Left ventricle myocardium inferior (tissue), 1 donor: ENCODE measurements around the gene RBM7. TPM values are rescaled to one million over a fixed set of nuclear protein-coding genes. Genes with fewer than 3 reads are reported as not detected.

Experiments
- DNase-seq: peaks from one replicate; pipeline ENCODE4 v3.0.0-alpha.2; 2020
- H3K27ac ChIP-seq: fragments of 200-600 bp; replicated peaks from 2 replicates; pipeline ENCODE4 v1.8.0; 2021
- H3K27me3 ChIP-seq: fragments of 200-600 bp; 2 replicates; pipeline ENCODE4 v1.8.0; 2021; ENCODE audit warnings: low read depth
- H3K36me3 ChIP-seq: fragments of 200-600 bp; 2 replicates; pipeline ENCODE4 v1.8.0; 2021
- H3K4me1 ChIP-seq: fragments of 200-600 bp; 2 replicates; pipeline ENCODE4 v1.8.0; 2021
- H3K4me3 ChIP-seq: fragments of 200-600 bp; 2 replicates; pipeline ENCODE4 v1.8.0; 2021; ENCODE audit warnings: mild to moderate bottlenecking, moderate library complexity
- H3K9me3 ChIP-seq: fragments of 200-600 bp; replicated peaks from 2 replicates; pipeline ENCODE4 v1.8.0; 2021
- CTCF ChIP-seq: fragments of 200-600 bp; IDR thresholded peaks from 2 replicates; pipeline ENCODE4 v1.8.0; 2021; ENCODE audit warnings: antibody characterized with exemption, mild to moderate bottlenecking, borderline replicate concordance
- intact Hi-C: fragments of 100-400 bp; cut with micrococcal nuclease; formaldehyde crosslinking; loops from one replicate; pipeline ENCODE4 v1.11.0; 2022
- total RNA-seq: library from RNA; stranded (reverse); fragmentation: NEBNext Ultra II Directional; extraction: Animal tissue kit (Norgen Biotek cat#: 25700); gene quantifications from one replicate; pipeline ENCODE4 v1.2.1, GENCODE V29; 2021
- donor health status: DM: no; HTN: yes; CAD: no; lungs with severe emphysema.

The RBM7 gene
- total RNA-seq, 1 donor from 2014 or later: 20.9 TPM

DNA sequence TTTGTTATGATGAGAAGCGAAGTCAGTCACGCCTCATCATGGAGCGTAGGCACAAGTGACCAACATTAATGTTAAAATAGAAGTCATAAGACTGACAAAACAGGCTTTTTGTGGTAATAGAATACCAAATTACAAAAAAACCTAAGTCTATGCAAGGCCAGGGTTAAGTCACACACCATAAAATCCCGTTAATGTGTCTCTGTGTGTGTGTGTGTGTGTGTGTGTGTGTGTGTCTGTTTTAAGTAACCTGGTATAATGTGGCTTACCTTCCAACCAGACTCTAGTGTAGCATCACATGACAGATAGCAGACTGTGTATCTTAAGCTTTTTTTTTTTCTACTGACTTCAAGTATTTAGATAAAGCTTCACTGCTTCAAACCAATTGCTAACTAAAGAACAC, 38.1 kb upstream of the RBM7 start:
- no peaks in the 10 kb centered on the region for H3K4me1 ChIP-seq
- H3K27me3 ChIP-seq: no peaks in the 10 kb centered on the region
- TF ChIP-seq CTCF: no peak
- no peak overlapping the region for H3K4me3 ChIP-seq
- DNase-seq: no peak
- no peak overlapping the region for H3K27ac ChIP-seq
- intact Hi-C loops: no loop called here
- H3K36me3 ChIP-seq: no peaks in the 10 kb centered on the region
- peaks cover 10% of the 10 kb centered on the region for H3K9me3 ChIP-seq

DNA sequence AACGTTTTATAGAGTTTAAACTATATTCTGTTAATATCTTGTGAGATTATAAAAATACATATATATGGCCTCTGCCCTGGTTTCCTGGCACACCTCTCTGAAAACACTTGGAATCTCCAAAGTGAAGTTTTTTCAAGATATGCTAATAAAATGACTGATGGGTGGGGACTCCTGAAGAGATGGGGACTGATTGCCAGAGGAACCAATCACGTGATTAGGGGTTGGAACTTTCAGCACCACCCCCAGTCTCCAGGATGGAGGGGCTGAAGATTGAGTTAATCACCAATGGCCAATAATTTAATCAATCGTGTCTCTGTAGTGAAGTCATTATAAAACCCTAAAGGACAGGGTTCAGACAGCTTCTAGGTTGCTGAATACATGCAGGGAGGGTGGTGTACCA, 37.5 kb upstream of the RBM7 start:
- intact Hi-C loops: no loop called here
- no peaks in the 10 kb centered on the region for H3K36me3 ChIP-seq

GRCh38 chr11:114366331-114367243, 33.9 kb upstream of the RBM7 start:
- Histone ChIP-seq H3K4me3 (no peak overlapping the region), H3K9me3 (peaks cover 5% of the 10 kb centered on the region), H3K27me3 (peaks cover 14% of the 10 kb centered on the region), H3K4me1 (no peaks in the 10 kb centered on the region), H3K27ac (no peak overlapping the region), H3K36me3 (no peaks in the 10 kb centered on the region)
- no peak for DNase-seq
- TF ChIP-seq CTCF: no peak
- intact Hi-C loops: no loop called here

More for the DNA sequence above, 37.5 kb upstream of the RBM7 start:
- Histone ChIP-seq H3K27ac (no peak overlapping the region), H3K4me3 (no peak overlapping the region), H3K9me3 (peaks cover 10% of the 10 kb centered on the region), H3K4me1 (no peaks in the 10 kb centered on the region), H3K27me3 (peaks cover 6% of the 10 kb centered on the region)
- TF ChIP-seq CTCF: no peak
- DNase-seq: no peak

GRCh38 chr11:114367244-114367957, 33.1 kb upstream of the RBM7 start:
- no peak for DNase-seq
- Histone ChIP-seq H3K9me3 (no peaks in the 10 kb centered on the region), H3K27ac (no peak overlapping the region), H3K27me3 (peaks cover 14% of the 10 kb centered on the region), H3K4me1 (no peaks in the 10 kb centered on the region), H3K4me3 (no peak overlapping the region), H3K36me3 (no peaks in the 10 kb centered on the region)
- intact Hi-C loops: no loop called here
- no peak for TF ChIP-seq CTCF

DNA sequence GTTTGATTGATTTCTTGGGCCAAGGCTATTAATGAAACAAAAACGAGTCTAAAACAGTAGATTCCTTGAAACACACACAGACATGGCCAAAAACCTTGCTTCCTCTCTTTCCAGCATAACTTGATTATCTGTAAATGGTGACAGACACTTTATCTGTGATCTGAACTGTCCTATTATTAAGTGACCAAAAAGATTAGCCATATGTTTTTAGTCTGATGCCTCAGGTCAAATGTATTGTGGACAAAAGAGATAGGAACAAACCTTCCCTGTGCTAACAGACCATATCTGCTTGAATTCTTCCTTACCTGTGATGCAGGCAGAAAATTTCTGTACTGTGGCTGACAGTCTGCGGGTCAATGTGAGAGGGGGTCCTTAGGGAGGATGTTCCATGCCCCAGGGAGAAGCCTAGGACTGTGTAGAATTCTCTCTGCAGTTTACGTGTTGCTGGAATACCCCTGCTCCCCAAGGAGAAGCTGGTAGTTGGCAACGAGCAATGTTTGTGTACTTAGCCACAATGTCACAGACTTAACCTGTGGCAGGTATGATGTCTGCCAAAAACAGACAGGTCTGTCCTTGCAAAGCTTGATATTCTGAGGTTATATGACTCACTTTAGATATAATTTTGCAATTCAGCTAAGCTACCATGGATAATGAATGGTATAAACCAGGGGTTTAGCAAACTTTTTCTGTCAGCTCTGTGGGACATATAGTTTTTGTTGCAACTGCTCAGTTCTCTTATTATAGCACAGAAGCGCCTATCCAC, 31.4 kb upstream of the RBM7 start:
- no peak for DNase-seq
- no peaks in the 10 kb centered on the region for H3K9me3 ChIP-seq
- TF ChIP-seq CTCF: no peak
- no peaks in the 10 kb centered on the region for H3K4me1 ChIP-seq
- H3K27me3 ChIP-seq: peaks cover 14% of the 10 kb centered on the region
- H3K36me3 ChIP-seq: no peaks in the 10 kb centered on the region
- H3K4me3 ChIP-seq: no peak overlapping the region
- no peak overlapping the region for H3K27ac ChIP-seq
- intact Hi-C loops: no loop called here
